ENCODE measurements around the gene GOLGA6L10. TPM values are rescaled to one million over a fixed set of nuclear protein-coding genes. Genes with fewer than 3 reads are reported as not detected.
"Not testable (repeated sequence)": the region's sequence is repeated elsewhere in the genome, so short reads cannot be mapped to it uniquely, and the experiment has no call there.

Gene GOLGA6L10
- total RNA-seq, 1 donor from 2014 or later = 0.23 TPM

DNA sequence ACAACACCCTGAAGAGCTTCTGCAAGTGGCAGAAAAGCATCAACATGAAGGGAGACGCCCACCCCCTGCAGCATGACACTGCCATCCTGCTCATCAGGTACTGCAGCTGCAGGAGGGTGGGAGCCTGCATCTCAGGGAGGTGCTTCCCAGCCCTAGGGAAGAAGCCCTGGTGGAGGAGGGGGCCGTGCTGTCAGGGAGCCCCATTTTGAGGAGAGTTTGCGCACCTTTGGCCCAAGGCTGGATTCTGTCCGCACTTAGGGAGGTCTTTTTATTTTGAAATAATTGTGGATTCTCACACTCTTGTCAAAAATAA lies 44.5 kb downstream of the GOLGA6L10 start:
- Histone ChIP-seq H3K36me3 (no peaks in the 10 kb centered on the region), H3K27ac (no peak overlapping the region), H3K4me1 (no peaks in the 10 kb centered on the region), H3K27me3 (no peaks in the 10 kb centered on the region), H3K4me3 (no peak overlapping the region), H3K9me3 (no peaks in the 10 kb centered on the region)
- TF ChIP-seq, protein P1, sequence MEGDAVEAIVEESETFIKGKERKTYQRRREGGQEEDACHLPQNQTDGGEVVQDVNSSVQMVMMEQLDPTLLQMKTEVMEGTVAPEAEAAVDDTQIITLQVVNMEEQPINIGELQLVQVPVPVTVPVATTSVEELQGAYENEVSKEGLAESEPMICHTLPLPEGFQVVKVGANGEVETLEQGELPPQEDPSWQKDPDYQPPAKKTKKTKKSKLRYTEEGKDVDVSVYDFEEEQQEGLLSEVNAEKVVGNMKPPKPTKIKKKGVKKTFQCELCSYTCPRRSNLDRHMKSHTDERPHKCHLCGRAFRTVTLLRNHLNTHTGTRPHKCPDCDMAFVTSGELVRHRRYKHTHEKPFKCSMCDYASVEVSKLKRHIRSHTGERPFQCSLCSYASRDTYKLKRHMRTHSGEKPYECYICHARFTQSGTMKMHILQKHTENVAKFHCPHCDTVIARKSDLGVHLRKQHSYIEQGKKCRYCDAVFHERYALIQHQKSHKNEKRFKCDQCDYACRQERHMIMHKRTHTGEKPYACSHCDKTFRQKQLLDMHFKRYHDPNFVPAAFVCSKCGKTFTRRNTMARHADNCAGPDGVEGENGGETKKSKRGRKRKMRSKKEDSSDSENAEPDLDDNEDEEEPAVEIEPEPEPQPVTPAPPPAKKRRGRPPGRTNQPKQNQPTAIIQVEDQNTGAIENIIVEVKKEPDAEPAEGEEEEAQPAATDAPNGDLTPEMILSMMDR (IDR thresholded peaks at IDR 0.05) = no peak
- no peak for ATAC-seq
- intact Hi-C loops (cut with DNase I) = no loop called here
- DNase-seq = no peak

DNA sequence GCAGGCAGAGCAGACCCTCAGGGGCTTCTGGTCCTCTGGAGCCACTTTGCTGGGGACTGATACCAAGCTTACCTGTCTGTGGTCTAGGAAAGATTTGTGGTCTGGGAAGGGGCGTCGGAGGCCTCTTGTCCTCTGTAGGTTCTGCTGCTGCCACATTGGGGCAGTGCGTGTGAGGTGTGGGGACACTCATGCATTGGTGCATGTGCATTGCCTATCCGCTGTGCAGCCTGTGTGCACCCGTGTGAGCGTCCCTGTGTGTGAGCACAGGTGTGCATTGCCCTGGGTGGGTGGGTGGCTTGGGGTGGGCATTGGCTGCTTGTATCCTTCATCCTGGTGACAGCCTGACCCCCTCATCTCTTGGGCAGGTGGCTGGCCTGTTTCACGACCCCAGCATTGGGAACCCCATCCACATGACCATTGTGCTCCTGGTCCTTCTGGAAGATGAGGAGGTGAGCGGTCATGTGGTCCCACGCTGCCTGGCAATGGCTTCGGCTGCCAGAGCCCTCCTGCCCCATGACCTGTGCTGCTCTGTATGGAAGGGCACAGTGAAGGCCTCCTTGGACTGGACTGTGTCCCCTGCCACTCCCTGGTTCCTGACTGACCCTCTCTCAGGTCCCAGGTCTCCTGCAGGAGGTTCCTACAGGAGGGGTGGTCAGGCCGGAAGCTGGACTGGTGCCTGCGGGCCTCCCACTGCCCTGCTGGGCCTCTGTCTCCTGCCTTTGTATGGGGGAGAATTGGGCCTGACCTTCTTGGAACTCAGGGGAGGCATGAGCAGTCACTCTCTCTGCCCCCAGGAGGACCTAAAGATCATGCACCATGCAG lies 45.1 kb downstream of the GOLGA6L10 start:
- Histone ChIP-seq H3K36me3 (no peaks in the 10 kb centered on the region), H3K4me3 (no peak overlapping the region), H3K4me1 (no peaks in the 10 kb centered on the region), H3K9me3 (no peaks in the 10 kb centered on the region), H3K27me3 (no peaks in the 10 kb centered on the region), H3K27ac (no peak overlapping the region)
- TF ChIP-seq, protein P1 (IDR thresholded peaks at IDR 0.05) = no peak
- intact Hi-C loops (cut with DNase I) = no loop called here
- peak; percentile 51 for DNase-seq
- no peak for ATAC-seq

DNA sequence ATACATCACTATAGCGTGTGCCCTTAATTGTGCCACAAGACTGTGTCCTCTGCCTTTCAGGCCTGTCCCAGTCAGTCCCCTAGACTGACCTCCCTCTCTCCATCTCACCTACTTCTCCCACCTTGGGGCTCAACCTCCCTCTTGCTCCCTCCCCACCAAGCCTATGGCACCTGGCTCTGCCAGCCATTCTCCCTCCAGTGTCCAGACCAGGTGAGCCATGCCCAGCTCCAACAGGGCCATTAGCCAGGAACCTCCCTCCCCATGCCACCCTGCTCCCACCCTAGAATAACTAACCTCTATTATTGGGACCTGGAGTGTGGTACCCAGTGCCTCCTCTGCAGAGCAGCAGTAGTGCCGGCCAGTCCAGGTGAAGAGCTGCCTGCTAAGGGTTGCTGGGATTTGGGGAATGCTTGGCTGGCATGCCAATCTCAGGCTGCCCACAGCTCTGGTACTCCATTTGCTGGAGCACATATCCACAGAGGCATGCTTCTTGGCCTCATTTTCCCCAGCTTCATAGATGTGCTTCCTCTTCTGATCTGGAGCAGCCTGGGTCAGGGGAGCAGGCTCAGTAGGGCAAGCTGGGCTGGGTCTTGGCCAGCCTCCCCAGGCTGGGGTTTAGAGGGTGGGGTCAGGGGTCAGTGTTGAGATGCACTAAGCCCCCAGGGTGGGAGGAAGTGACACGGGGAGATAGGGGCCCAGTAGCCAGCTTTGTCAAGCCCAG lies 47.8 kb downstream of the GOLGA6L10 start:
- peak; percentile 36 for DNase-seq
- ATAC-seq = no peak
- Histone ChIP-seq H3K27ac (no peak overlapping the region), H3K4me3 (no peak overlapping the region), H3K4me1 (no peaks in the 10 kb centered on the region), H3K36me3 (no peaks in the 10 kb centered on the region), H3K9me3 (no peaks in the 10 kb centered on the region), H3K27me3 (no peaks in the 10 kb centered on the region)
- intact Hi-C loops (cut with DNase I) = no loop called here
- TF ChIP-seq, protein P1 (IDR thresholded peaks at IDR 0.05) = no peak

DNA sequence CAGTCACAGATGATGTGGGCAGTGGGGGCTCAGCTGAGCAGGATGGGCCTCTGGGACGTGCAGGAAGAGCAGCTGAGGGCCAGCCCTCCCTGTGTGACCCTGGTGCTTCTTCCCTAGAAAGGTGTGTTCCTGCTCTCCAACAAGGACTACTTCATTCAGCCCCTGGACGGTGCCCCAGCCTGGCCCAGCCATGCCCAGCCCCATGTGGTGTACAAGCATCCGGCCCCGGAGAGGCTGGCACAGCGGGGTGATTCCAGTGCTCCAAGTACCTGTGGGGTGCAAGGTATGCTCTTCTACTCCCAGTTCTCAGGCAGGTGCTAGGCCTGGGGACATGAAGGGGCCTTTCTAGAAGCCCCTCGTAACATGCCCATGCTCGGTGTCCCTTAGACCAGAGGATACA lies 48.4 kb downstream of the GOLGA6L10 start:
- intact Hi-C loops (cut with DNase I) = no loop called here
- ATAC-seq = no peak
- DNase-seq = peak; percentile 51

DNA sequence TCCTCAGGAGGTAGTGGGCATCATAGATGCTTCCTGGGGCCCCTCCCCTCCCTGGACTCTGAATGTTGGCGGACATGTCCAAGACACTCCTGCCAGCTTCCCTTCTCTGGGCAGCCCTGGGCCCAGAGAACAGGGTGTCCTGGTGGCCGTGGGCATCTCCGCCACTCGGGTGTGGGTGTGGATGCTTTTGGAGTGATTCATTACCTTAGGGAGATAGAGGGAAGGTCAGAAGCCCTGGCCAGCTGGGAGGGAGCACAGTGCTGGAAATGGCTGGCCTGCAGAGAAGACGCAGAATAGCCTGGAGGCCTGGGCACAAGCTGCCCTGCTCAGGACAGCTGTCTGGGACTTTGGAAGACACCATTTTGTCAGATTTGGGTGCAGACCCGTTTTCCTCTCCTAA lies 48.9 kb downstream of the GOLGA6L10 start:
- intact Hi-C loops (cut with DNase I); H3K27me3 ChIP-seq; ATAC-seq; H3K27ac ChIP-seq; H3K9me3 ChIP-seq; H3K36me3 ChIP-seq; H3K4me3 ChIP-seq; H3K4me1 ChIP-seq: not testable (repeated sequence)
- peak; percentile 37 for DNase-seq

More for the DNA sequence above, 48.4 kb downstream of the GOLGA6L10 start:
- no peaks in the 10 kb centered on the region for H3K9me3 ChIP-seq
- TF ChIP-seq, protein P1 (IDR thresholded peaks at IDR 0.05) = no peak
- H3K4me1 ChIP-seq = no peaks in the 10 kb centered on the region
- H3K27ac ChIP-seq = no peak overlapping the region
- H3K36me3 ChIP-seq = no peaks in the 10 kb centered on the region
- no peak overlapping the region for H3K4me3 ChIP-seq
- H3K27me3 ChIP-seq = no peaks in the 10 kb centered on the region

DNA sequence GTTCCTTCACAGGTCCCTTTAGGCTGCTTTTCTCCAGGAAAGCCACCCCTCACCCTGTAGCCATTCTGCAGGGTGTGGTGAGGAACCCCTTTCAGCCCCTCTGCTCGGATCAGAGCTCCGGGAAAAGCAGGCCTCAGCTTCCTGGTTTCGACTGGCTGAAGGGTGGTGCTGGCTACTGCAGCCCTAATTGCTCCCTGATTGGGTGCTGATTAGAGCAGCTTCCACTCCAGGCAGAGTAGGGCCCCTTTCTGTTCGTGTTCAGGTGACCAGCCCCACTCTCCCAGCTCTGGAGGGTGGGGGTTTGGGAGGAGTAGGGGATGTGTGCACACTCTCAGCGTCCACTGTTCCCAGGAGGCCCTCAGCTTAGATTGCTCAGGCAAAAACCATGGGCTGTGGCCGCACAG lies 49.8 kb downstream of the GOLGA6L10 start:
- intact Hi-C loops (cut with DNase I); H3K36me3 ChIP-seq; H3K4me1 ChIP-seq; H3K9me3 ChIP-seq; H3K27me3 ChIP-seq; H3K4me3 ChIP-seq; H3K27ac ChIP-seq: not testable (repeated sequence)
- DNase-seq (peak; percentile 54), ATAC-seq (peak; percentile 4)

Data from upper lobe of right lung (tissue), 1 donor.